ENCODE results near the gene AGRN.

- TF ChIP-seq RAD21 (IDR thresholded peaks at IDR 0.05; ENCODE audit: low read depth) (peak; percentile 50; the same call in 1 of the 2 replicates), USF1 (IDR thresholded peaks at IDR 0.05) (no peak), CREB1 (IDR thresholded peaks at IDR 0.05; ENCODE audit: low read depth) (no peak), EP300 (IDR thresholded peaks at IDR 0.05; ENCODE audit: borderline replicate concordance) (no peak), EGR1 (IDR thresholded peaks at IDR 0.05) (no peak), ZBTB7A (IDR thresholded peaks at IDR 0.05; ENCODE audit: low read depth) (no peak), TAF1 (IDR thresholded peaks at IDR 0.05; ENCODE audit: low read depth) (no peak), CEBPB (IDR thresholded peaks at IDR 0.05) (no peak), TEAD4 (IDR thresholded peaks at IDR 0.05) (no peak), FOXM1 (IDR thresholded peaks at IDR 0.05; ENCODE audit: borderline replicate concordance, low read depth) (no peak), TCF12 (IDR thresholded peaks at IDR 0.05; ENCODE audit: low read depth) (no peak), YY1 (IDR thresholded peaks at IDR 0.05; ENCODE audit: low read depth) (no peak)
- TF ChIP-seq, protein P1, sequence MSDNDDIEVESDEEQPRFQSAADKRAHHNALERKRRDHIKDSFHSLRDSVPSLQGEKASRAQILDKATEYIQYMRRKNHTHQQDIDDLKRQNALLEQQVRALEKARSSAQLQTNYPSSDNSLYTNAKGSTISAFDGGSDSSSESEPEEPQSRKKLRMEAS (IDR thresholded peaks at IDR 0.05) = no peak
- TF ChIP-seq, protein P2, sequence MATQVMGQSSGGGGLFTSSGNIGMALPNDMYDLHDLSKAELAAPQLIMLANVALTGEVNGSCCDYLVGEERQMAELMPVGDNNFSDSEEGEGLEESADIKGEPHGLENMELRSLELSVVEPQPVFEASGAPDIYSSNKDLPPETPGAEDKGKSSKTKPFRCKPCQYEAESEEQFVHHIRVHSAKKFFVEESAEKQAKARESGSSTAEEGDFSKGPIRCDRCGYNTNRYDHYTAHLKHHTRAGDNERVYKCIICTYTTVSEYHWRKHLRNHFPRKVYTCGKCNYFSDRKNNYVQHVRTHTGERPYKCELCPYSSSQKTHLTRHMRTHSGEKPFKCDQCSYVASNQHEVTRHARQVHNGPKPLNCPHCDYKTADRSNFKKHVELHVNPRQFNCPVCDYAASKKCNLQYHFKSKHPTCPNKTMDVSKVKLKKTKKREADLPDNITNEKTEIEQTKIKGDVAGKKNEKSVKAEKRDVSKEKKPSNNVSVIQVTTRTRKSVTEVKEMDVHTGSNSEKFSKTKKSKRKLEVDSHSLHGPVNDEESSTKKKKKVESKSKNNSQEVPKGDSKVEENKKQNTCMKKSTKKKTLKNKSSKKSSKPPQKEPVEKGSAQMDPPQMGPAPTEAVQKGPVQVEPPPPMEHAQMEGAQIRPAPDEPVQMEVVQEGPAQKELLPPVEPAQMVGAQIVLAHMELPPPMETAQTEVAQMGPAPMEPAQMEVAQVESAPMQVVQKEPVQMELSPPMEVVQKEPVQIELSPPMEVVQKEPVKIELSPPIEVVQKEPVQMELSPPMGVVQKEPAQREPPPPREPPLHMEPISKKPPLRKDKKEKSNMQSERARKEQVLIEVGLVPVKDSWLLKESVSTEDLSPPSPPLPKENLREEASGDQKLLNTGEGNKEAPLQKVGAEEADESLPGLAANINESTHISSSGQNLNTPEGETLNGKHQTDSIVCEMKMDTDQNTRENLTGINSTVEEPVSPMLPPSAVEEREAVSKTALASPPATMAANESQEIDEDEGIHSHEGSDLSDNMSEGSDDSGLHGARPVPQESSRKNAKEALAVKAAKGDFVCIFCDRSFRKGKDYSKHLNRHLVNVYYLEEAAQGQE (IDR thresholded peaks at IDR 0.05; ENCODE audit: low read depth) = no peak
Observed at GRCh38 chr1:1014799-1015681, 4.9 kb upstream of the AGRN start.
